Endodermal cell (in vitro differentiated cells): Measurements from ENCODE around the gene ACP2. TPM values are rescaled to one million over a fixed set of nuclear protein-coding genes. Genes with fewer than 3 reads are reported as not detected.
A peak's percentile ranks its signal among the peaks of the same experiment; 100 is the strongest.

ENCODE experiments used
- DNase-seq: peaks from one replicate; pipeline ENCODE4 v3.0.0-alpha.2; 2017
- H3K27ac ChIP-seq: 2 replicates; pipeline ENCODE4 v1.5.1; 2013; ENCODE audit warnings: mild to moderate bottlenecking, low read depth, low read length, moderate library complexity
- H3K27me3 ChIP-seq: 2 replicates; pipeline ENCODE4 v1.6.1; 2013; ENCODE audit warnings: mild to moderate bottlenecking, low read length, moderate library complexity; ENCODE audit not compliant: insufficient read depth, control insufficient read depth, poor library complexity, severe bottlenecking
- H3K36me3 ChIP-seq: 2 replicates; pipeline ENCODE4 v1.7.0; 2013; ENCODE audit warnings: mild to moderate bottlenecking, low read length, moderate library complexity; ENCODE audit not compliant: control insufficient read depth, insufficient read depth
- H3K4me1 ChIP-seq: one replicate; pipeline ENCODE4 v1.7.0; 2013; ENCODE audit warnings: low read length; ENCODE audit not compliant: control insufficient read depth, insufficient read depth
- H3K4me3 ChIP-seq: 2 replicates; pipeline ENCODE4 v1.5.1; 2013; ENCODE audit warnings: mild to moderate bottlenecking, low read length, moderate library complexity
- H3K9ac ChIP-seq: 2 replicates; pipeline ENCODE4 v1.6.1; 2013; ENCODE audit warnings: mild to moderate bottlenecking, low read length, moderate library complexity; ENCODE audit not compliant: poor library complexity, severe bottlenecking; ENCODE audit errors: extremely low read depth
- H3K9me3 ChIP-seq: 2 replicates; pipeline ENCODE4 v1.6.1; 2013; ENCODE audit warnings: mild to moderate bottlenecking, low read length, moderate library complexity; ENCODE audit not compliant: control insufficient read depth
- H3K27ac Mint-ChIP-seq: 2 replicates; pipeline ENCODE4 v1.8.0; 2020; ENCODE audit warnings: mixed read lengths
- H3K27me3 Mint-ChIP-seq: 2 replicates; pipeline ENCODE4 v1.8.0; 2021; ENCODE audit warnings: mild to moderate bottlenecking, mixed read lengths; ENCODE audit not compliant: insufficient read depth
- H3K36me3 Mint-ChIP-seq: 2 replicates; pipeline ENCODE4 v1.8.0; 2020; ENCODE audit warnings: low read depth, mixed read lengths
- H3K4me1 Mint-ChIP-seq: 2 replicates; pipeline ENCODE4 v1.8.0; 2020; ENCODE audit warnings: mixed read lengths
- H3K4me3 Mint-ChIP-seq: 2 replicates; pipeline ENCODE4 v1.8.0; 2020; ENCODE audit warnings: mild to moderate bottlenecking, moderate library complexity, mixed read lengths
- H3K9me3 Mint-ChIP-seq: 2 replicates; pipeline ENCODE4 v1.8.0; 2020; ENCODE audit warnings: mild to moderate bottlenecking, mixed read lengths
- CTCF ChIP-seq: fragments of 200-600 bp; sonication (generic); conservative IDR thresholded peaks from 2 replicates; pipeline ENCODE4 v1.5.0; 2021; ENCODE audit warnings: antibody characterized with exemption, mild to moderate bottlenecking
- WGBS, 2 experiments: methylation state at CpG; one replicate each; pipeline versions ENCODE4 v1.1.5 to v1.1.7; 2013; ENCODE audit warnings: missing lambda C conversion rate in 2 of 2, mixed read lengths in 1 of 2; ENCODE audit not compliant: insufficient coverage in 1 of 2, insufficient read length in 1 of 2; 5-methylcytosine and 5-hydroxymethylcytosine counted together
- total RNA-seq, 2 donors: library from RNA; stranded (reverse); fragmentation: NEBNext Ultra II Directional in 1 of 2; extraction: Animal tissue kit (Norgen Biotek cat#: 25700) in 1 of 2; gene quantifications; 2 replicates in 1 of 2; 3 replicates in 1 of 2; pipeline ENCODE4 v1.2.1, GENCODE V29; 2021

ACP2 gene
- total RNA-seq, 2 donors from 2014 or later, result 42.9 to 45.9 TPM

GRCh38 chr11:47247502-47247901 lies 1.1 kb downstream of the ACP2 start:
- H3K36me3 Mint-ChIP-seq, result peaks cover 44% of the 10 kb centered on the region
- H3K27me3 ChIP-seq, result no peaks in the 10 kb centered on the region
- DNase-seq, result no peak
- 94% methylated on average over 3 to 5 of the region's 5 CpGs for WGBS, 2 experiments
- H3K27ac ChIP-seq, result no peak overlapping the region
- H3K4me1 Mint-ChIP-seq, result peaks cover 6% of the 10 kb centered on the region
- H3K27ac Mint-ChIP-seq, result no peak overlapping the region
- H3K4me1 ChIP-seq, result peaks cover 2% of the 10 kb centered on the region
- H3K9me3 Mint-ChIP-seq, result no peaks in the 10 kb centered on the region
- H3K36me3 ChIP-seq, result peaks cover 28% of the 10 kb centered on the region
- peak overlapping the region; percentile 89 for H3K4me3 Mint-ChIP-seq
- no peak overlapping the region for H3K9ac ChIP-seq
- no peak for TF ChIP-seq CTCF
- H3K9me3 ChIP-seq, result no peaks in the 10 kb centered on the region
- no peaks in the 10 kb centered on the region for H3K27me3 Mint-ChIP-seq
- peak overlapping the region; percentile 94 for H3K4me3 ChIP-seq

GRCh38 chr11:47245611-47246357 lies 2.8 kb downstream of the ACP2 start:
- Mint-ChIP-seq H3K27ac (no peak overlapping the region), H3K4me1 (peaks cover 6% of the 10 kb centered on the region), H3K4me3 (no peak overlapping the region), H3K9me3 (no peaks in the 10 kb centered on the region), H3K36me3 (peaks cover 53% of the 10 kb centered on the region), H3K27me3 (no peaks in the 10 kb centered on the region)
- H3K4me3 ChIP-seq, result no peak overlapping the region
- H3K9ac ChIP-seq, result no peak overlapping the region
- DNase-seq, result no peak
- H3K4me1 ChIP-seq, result peaks cover 2% of the 10 kb centered on the region
- WGBS, 2 experiments, result 89 to 100% methylated on average over 6 to 11 of the region's 11 CpGs
- H3K27ac ChIP-seq, result no peak overlapping the region
- H3K27me3 ChIP-seq, result no peaks in the 10 kb centered on the region
- no peak for TF ChIP-seq CTCF
- H3K36me3 ChIP-seq, result peaks cover 42% of the 10 kb centered on the region
- H3K9me3 ChIP-seq, result no peaks in the 10 kb centered on the region

GRCh38 chr11:47244448-47245350 lies 3.9 kb downstream of the ACP2 start:
- Mint-ChIP-seq H3K4me3 (no peak overlapping the region), H3K27ac (no peak overlapping the region), H3K9me3 (no peaks in the 10 kb centered on the region), H3K36me3 (peaks cover 59% of the 10 kb centered on the region), H3K4me1 (peaks cover 6% of the 10 kb centered on the region), H3K27me3 (no peaks in the 10 kb centered on the region)
- no peak for TF ChIP-seq CTCF
- Histone ChIP-seq H3K9me3 (no peaks in the 10 kb centered on the region), H3K27ac (no peak overlapping the region), H3K36me3 (peaks cover 50% of the 10 kb centered on the region), H3K27me3 (no peaks in the 10 kb centered on the region), H3K4me3 (no peak overlapping the region), H3K9ac (no peak overlapping the region), H3K4me1 (peaks cover 2% of the 10 kb centered on the region)
- peak; percentile 62 for DNase-seq
- 92 to 94% methylated on average over 16 to 23 of the region's 23 CpGs for WGBS, 2 experiments
